Measurements from ENCODE around the gene CIITA.
"Not testable (repeated sequence)": the region's sequence is repeated elsewhere in the genome, so short reads cannot be mapped to it uniquely, and the experiment has no call there.

Gene CIITA

DNA sequence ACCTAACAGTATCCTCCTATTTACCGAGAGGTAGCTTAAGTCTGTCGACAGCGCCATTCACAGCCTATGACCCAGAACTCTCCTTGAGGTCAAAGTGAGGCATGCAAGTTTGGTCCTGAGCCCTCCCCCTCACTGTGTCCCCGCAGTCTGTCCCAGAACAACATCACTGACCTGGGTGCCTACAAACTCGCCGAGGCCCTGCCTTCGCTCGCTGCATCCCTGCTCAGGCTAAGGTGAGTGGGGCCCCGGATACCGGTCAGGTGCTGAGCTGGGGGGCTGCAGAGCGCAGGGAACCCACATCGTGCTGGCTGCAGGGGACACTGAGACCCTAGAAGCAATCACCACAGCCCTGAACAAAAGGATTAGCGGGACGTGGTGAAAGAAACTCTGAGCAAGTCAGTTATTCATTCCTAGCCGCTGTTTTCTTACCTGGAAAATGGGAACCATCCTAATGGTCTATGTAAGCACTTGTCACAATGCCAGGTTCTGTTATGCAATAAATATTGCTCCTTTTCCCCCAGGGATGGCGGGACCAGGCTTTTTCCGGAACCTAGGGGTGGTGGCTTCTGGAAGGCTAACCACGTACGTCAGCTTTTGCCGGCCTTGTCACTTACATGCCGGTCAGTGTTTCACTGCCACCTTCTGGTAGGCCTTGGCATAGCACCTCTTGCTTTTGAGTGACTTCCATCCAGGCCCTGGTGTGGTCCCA is 41.4 kb downstream of the CIITA start:
- DNase-seq (ENCODE audit: low spot score) = peak; percentile 81

DNA sequence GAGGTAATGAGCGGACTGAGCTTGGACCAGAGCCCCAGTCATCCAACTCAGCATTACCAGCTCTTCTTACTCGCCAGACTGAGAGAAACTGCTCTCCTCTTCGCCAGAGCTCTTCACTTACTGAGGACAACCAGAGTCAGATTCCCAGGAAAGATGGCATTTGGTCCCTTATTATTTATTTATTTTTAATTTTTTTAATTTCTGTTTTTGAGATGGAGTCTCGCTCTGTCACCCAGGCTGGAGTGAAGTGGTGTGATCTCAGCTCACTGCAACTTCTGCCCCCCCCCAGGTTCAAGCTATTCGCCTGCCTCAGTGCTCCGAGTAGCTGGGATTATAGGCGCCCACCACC is 42.0 kb downstream of the CIITA start:
- no peak for DNase-seq (ENCODE audit: low spot score)

DNA sequence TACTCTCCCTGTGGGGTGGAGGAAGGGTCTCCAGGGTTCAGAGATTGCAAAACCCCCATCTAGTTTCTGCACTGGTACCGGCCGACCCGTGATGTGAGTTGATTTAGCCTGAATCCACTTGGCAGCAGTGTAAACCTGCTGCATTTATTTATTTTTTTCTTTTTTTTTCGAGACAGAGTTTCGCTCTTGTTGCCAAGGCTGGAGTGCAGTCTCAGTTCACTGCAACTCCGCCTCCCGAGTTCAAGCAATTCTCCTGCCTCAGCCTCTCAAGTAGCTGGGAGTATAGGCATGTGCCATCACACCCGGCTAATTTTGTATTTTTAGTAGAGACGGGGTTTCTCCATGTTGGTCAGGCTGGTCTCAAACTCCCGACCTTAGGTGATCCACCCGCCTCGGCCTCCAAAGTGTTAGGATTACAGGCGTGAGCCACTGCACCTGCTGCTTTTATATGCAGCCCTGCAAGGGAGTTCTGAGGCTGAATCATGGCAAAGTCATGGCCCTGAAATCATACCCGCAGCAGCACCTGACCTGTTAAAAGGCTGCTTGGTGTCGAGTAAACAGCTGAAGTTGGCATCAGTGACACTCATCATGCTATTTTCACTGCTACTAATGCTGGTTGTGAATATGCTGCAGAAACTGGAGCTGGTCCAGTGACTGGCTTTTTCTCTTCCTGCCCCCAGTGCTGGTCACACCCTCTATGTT is 43.9 kb downstream of the CIITA start:
- no peak for DNase-seq (ENCODE audit: low spot score)

DNA sequence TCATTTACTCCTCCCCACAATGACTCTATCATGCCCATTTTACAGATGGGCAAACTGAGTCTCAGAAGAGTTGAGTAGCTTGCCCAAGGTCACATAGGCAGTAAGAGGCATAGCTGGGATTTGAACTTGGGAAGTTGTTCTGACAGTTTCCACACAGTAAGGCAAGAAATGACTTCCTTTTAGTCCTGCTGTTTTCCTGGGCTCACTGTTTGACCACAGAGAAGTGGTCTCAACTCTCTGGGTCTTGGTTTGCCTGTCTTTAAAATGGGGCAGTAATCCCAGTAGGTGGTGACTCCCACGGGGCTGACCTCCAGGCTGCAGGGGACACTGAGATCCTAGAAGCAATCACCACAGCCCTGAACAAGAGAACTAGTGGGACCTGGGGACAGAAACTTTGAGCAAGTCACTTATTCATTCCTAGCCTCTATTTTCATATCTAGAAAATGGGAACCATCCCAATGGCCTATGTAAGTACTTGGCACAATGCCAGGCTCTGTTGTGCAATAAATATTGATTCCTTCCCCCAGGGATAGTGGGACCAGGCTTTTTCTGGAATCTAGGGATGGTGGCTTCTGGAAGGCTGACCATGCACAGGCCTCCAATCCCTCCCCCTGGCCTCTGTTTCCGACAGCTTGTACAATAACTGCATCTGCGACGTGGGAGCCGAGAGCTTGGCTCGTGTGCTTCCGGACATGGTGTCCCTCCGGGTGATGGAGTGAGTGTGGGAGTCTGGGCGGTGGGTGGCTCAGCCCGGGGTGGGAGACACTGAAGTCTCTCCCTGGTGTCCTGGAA is 44.7 kb downstream of the CIITA start:
- no peak for DNase-seq (ENCODE audit: low spot score)

DNA sequence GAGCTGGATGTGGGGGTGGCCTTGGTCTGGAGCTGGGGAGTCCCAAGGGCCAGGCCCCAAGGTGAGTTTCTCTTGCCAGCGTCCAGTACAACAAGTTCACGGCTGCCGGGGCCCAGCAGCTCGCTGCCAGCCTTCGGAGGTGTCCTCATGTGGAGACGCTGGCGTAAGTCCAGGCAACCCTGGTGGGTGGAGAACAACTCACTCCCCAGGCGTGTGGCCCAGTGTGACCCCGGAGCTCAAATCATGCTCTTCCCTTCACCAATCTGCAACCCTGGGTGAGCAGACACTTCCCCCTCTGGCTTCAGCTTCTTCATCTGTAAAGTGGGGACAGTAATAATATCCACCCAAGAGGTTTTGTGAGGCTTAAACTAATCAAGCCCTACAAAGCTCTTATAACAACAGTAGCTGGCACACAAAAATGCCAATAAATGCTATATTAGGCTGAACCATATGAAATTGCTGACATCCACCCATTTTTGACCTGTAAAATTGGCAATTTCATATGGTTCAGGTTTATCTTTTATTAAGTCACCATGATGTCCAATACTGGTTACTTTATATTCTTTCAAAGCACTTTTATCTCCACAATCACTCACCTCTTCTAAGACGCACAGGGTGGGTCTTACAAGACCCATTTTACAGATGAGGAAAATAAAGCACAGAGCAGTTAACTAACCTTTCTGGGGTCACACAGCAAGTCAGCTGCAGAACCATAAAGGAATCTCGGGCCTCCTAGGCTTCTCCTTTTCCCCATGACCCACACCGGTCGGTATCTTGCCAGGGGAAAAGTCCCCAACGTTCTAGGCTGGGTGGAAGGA is 45.5 kb downstream of the CIITA start:
- no peak for DNase-seq (ENCODE audit: low spot score)

DNA sequence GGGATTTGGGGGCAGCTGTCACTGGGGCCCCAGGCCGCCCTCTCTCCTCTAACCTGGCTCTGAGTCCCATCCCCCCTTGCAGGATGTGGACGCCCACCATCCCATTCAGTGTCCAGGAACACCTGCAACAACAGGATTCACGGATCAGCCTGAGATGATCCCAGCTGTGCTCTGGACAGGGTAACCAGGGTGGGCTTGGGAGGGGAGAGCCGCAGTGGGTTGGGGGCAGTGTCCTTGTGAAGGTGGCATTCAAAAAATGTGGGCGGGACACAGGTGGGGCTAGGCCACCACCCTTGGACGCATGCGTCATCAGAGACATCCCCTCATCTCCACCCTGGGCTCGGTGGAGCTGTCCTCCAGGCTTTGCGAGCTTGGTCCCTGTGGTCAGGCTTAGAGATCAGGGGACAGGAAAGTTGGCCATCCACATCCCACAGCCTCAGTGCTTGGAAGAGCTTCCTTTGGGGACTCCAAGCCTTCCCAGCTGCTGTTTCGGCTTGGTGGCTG is 46.2 kb downstream of the CIITA start:
- DNase-seq (ENCODE audit: low spot score) = no peak

DNA sequence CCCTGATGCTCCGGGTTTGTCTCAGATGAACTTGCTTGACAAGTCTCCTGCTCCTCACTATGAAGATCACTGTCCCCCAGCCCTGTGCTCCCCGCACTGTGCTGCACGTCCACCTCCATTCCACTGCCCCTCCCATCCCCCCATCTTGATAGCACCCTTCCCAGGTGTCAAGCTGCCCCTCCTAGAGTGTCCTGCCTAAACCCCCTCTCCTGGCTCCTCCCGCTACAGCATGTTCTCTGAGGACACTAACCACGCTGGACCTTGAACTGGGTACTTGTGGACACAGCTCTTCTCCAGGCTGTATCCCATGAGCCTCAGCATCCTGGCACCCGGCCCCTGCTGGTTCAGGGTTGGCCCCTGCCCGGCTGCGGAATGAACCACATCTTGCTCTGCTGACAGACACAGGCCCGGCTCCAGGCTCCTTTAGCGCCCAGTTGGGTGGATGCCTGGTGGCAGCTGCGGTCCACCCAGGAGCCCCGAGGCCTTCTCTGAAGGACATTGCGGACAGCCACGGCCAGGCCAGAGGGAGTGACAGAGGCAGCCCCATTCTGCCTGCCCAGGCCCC is 46.7 kb downstream of the CIITA start:
- DNase-seq (ENCODE audit: low spot score) = no peak

DNA sequence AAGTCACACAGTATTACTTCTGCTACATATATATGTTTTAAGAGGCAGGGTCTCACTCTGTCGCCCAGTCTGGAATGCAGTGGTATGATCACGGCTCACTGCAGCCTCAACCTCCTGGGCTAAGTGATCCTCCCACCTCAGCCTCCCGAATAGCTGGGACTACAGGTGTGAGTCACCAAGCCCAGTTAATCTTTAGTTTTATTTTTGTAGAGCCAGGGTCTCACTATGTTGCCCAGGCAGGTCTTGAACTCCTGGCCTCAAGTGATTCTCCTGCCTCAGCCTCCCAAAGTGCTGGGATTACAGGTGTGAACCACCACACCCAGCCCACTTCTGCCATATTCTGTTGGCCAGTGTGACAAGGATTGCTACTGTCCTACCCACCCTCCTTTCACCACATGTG is 48.3 kb downstream of the CIITA start:
- not testable (repeated sequence) for DNase-seq (ENCODE audit: low spot score)

DNA sequence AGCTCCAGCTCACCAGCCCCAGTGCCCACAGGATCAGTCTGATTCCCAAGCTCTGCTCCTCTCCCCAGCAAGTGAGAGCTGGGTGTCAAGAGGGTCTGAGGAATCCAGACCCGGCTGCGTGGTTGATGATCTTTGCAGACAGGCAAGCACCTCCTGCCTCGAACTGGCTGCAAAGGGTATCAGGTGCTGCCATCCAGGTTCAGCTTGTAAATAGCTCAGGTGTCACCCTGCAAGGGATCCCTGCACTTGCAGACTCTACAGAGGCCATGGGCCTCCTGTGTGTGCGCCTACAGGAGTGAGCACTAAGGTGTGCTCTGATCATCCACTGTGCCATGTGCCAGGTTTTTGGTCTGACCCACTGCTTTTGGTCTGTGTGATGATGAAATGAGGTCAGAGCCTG is 49.1 kb downstream of the CIITA start:
- no peak for DNase-seq (ENCODE audit: low spot score)

DNA sequence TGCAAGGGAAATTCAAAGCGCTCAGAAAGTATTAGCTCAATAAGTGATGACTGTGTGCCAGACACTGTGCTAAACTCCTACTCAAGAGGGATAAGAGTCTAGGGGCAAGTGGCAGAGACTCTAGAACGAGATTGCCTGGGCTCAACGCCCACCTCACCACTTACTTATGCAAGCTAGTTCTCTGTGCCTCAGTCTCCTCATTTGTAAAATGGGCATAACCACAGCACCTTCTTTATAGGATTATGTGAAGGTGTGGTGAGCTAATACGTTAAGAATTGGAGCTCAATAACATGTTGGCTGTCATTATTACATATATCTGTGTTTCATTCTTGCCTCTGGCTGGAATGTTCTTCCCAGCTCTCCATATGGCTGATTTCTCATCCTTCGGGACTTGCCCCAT is 49.9 kb downstream of the CIITA start:
- DNase-seq (ENCODE audit: low spot score) = no peak

DNA sequence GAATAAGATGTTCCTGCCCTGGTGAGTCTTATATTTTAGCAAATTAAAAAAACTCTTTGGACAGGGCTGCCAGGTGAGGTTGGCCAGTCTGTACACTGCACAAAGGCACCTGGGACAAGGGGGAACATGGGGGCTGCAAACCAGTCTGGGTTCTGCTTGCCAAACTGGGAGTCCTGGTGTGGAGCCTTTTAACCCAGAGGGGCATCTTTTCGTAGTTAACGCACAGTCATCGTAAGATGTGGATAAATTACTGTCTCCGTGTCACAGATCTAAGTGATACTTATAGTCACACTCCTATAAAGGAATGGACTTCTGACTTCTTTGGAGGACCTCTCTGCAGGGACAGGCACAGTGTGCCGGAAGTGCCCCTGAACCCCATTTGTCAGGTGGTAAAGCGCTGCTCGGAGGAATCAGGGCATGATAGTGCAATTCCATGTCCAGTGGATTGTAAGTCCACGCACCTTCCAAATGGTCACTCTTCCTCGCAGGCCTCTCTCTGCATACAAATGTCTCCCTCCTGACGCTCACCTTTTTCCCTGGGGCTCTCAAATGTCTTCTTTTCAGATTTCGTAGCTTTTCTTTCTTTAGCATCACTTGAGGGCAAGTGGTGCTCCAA is 50.6 kb downstream of the CIITA start:
- no peak for DNase-seq (ENCODE audit: low spot score)

DNA sequence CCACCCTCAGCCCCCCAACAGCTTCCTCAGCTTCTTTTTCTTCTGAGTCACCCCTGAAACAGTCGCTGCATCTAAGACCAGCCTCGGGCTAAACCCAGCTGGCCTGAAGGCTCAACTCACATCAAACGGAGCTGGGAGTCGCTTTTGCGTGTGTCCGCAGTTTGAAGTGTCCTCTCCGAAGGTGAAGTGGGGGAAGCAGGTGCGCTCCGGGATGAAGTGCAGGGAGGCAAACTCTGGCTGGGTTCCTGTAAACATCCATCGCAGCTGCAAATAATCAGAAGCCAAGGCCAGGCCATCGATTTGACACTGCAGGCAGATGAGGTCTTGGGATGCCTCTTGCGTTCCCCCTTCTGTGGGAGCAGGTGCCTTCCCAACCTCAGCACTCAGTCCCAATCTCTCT is 52.1 kb downstream of the CIITA start:
- not testable (repeated sequence) for DNase-seq (ENCODE audit: low spot score)

DNA sequence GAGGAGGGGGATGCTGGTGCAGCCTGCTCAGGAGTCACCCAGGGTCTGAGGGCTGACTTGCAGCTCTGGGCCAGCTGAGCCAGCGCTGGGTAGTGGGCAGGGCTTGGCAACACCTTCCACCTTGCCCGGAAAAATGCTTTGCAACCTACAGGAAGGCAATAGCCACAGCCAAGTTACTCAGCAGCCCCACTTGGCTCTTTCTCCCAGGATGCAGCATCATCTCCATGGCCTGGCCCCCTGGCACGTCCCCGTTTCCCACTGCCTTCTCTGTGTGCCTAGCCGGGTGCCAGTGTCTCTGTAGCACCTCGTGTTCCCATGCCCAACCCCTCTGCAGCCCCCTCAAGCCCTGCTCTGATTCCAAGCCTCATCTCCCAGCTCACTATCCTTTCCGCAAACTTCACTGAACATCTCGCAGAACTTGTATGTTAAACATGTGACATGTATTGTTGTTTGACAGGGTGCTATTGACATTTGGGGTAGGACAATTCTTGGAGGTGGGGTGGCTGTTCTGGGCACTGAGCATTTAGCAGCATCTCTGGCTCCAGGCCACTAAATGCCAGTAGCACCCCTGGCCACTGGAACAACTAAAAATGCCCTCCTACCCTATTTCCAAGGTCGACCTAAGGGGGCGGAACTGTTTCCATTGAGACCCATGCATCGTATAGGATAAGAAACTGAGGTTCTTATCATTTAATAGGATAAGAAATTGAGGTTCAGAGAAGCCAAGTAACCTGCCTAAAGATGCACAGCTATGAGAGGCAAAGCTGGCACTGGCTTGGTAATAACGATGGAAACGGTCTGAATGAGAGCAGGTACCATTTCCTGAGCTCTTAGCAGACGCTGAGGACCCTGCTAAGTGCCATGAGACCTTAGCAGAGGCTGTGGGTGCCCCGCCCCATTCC is 53.1 kb downstream of the CIITA start:
- no peak for DNase-seq (ENCODE audit: low spot score)

DNA sequence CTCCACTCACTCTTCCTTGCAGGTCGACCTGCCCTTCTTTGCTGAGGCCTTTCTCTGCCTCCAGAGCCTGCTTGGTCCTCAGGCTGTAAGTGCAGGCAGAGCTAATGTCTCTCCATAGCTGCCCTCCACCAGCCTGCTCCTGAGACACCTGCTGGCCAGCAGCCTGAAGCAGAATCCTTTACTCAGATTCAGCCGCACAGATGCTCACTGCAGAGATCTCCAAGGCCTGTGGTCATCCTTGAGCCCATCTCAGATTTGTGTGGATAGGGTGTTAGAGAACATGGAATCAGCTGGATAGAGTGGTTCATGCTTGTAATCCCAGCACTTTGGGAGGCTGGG is 53.7 kb downstream of the CIITA start:
- no peak for DNase-seq (ENCODE audit: low spot score)

DNA sequence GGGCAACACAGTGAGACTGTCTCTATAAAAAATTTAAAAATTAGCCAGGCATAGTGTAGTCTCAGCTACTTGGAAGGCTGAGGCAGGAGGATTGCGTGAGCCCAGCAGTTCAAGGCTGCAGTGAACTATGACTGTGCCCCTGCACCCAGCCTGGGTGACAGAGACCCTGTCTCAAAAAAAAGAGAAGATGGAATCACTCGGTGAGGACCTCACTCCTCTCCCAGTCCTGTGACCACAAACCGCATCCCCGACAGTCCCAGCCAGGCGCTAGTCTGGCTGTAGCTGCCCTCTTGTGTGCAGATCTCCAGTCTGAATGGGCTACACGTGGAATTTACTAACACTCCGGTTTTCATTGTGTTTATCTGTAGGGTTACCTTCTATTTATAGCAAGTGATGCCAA is 54.1 kb downstream of the CIITA start:
- DNase-seq (ENCODE audit: low spot score) = no peak

DNA sequence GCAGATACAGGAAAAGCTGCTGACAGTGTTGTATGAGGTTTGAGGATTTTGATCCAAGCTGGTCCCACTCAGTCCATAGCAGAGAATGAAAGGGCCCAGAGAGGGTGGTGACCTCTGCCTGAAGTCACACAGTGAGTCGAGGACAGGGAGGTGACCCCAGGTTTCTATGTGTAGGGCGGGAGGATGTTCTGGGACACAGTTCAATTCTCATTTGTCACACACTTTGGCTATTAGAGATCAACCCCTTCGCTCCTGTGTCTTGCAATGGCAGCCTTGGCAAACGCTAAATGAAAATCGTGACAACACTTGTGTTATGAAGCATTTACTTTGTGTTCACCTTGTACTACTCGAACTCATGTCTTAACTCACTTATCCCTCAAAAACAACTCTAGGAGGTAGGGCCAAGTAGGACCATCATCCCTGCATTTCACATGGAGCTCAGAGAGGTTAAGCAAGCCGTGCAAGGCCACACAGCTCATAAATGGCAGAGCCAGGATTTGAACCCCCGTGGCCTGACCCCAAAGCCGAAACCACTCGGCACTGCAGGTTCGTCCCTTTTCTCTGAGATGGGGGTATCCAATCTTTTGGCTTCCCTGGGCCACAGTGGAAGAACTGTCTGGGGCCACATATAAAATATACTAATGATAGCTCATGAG is 55.1 kb downstream of the CIITA start:
- no peak for DNase-seq (ENCODE audit: low spot score)

DNA sequence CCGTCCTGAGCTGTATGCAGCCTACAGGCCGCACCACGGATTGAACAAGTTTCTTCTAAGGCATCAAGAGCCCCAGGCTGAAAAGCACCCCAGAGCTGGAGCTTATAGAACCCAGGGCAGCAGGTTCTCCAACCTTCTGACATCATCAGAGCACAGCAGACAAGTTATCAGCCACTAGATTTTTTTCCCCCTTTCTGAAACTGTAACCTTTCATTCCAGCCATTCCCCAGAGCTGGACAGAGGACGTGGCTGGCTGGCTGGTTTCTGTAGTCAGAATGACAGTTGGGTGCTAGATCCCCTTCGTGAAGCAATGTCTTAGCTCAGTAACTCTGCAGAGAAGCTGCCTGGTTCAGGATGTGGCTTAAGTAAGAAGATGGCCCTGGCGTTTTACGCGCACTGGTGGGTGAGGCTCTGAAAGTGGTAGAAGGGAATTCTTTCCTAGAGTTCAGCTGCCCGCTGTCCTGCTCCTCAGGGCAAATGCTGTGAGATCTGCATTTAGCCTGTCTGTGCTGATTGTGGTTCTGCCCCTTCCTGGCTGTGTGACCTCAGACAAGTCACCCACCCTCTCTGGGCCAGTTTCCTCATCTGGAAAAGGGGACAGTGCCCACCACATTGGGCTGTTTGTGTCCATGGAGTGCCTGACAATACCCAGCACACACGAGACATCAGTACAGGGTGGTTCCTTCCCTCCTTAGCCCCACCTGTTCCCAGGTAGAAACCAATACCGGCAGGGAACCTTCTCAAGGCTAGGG is 56.1 kb downstream of the CIITA start:
- DNase-seq (ENCODE audit: low spot score) = no peak

DNA sequence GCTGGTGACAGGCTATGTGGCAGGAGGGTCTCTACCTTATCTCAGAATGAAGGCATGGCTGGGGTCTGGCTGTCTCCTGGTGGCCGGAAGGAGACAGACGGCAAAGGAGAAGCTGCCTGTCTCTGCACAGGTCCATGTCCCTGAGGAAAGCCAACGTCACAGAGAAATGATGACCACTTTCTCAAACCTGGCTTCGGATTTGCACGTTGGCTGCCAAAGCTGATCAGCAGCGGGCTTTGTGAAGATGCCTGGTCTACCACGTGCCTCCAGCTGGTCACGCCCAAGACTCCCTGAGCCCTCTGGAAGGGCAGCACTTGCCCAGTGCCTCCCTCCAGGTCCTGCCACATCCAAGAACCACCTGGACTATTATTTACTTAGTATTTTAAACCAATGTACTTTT is 56.9 kb downstream of the CIITA start:
- no peak for DNase-seq (ENCODE audit: low spot score)
